GM19455 (cell line): Measurements from ENCODE around the gene CTNNA3.
"Not testable (repeated sequence)": the region's sequence is repeated elsewhere in the genome, so short reads cannot be mapped to it uniquely, and the experiment has no call there.

Experiments used
- ATAC-seq: cut with Tn5 transposase; IDR thresholded peaks from one replicate; pipeline ENCODE4 v1.9.1; 2021; ENCODE audit not compliant: unreplicated experiment

Gene CTNNA3

GRCh38 chr10:67696029-67696428 lies at the start of gene CTNNA3:
Gene CTNNA3 (minus strand): TSS chr10:67696195.
- ATAC-seq, result no peak

GRCh38 chr10:67735430-67735829 lies 39.4 kb upstream of the CTNNA3 start:
- ATAC-seq, result no peak

DNA sequence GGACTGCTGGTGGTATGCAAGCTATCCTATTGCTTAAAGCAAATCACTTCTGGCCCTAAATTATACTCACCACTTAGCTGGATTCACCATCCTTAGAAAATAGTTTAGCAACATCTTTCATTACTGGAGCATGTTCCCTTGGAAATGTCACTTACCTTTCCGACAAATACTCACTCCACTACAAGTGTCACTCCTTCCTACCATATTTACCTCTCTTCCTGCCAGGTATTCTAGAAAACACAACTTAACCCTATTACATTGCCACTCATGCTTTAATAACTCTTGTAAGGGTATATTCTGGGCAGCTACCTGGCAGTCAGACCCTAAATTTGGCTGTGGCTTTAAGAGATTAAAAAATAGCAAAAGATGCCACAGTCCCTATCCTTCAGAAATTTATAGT lies 37.5 kb upstream of the CTNNA3 start:
- no peak for ATAC-seq

GRCh38 chr10:67725567-67725966 lies 29.6 kb upstream of the CTNNA3 start:
- no peak for ATAC-seq

DNA sequence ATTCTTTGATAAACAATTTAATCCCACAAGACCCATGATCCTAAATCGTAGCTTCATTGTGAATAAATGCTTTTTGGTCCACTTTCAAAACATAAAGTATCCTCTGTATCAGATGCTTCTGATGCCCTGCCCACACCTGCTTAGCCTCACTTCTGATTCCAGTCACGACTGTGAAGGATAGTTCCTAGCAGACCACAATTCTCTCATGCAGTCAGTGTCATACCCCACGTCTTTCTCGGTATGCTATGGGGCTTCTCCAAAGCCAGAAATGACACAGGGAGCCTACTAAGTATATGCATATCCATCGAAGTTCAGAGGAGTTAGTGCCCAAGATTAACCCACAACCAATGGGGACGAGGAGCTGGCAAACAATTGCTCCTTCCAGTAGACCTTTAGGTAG lies 27.6 kb upstream of the CTNNA3 start:
- ATAC-seq, result no peak

GRCh38 chr10:67722113-67722512 lies 26.1 kb upstream of the CTNNA3 start:
- ATAC-seq, result no peak

GRCh38 chr10:67716455-67716854 lies 20.5 kb upstream of the CTNNA3 start:
- ATAC-seq, result not testable (repeated sequence)

- no peak for ATAC-seq
Observed at GRCh38 chr10:67705921-67706320, 9.9 kb upstream of the CTNNA3 start.

DNA sequence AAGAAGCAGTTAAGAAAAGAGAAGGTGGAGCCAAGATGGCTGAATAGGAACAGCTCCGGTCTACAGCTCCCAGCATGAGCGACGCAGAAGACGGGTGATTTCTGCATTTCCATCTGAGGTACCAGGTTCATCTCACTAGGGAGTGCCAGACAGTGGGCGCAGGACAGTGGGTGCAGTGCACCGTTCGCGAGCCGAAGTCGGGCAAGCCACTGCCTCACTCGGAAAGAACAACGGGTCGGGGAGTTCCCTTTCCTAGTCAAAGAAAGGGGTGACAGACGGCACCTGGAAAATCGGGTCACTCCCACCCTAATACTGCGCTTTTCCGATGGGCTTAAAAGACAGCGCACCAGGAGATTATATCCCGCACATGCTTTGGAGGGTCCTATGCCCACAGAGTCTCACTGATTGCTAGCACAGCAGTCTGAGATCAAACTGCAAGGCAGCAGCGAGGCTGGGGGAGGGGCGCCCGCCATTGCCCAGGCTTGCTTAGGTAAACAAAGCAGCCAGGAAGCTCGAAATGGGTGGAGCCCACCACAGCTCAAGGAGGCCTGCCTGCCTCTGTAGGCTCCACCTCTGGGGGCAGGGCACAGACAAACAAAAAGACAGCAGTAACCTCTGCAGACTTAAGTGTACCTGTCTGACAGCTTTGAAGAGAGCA lies 3.7 kb upstream of the CTNNA3 start:
- ATAC-seq, result not testable (repeated sequence)

GRCh38 chr10:67698164-67698563 lies 2.2 kb upstream of the CTNNA3 start:
- ATAC-seq, result no peak

GRCh38 chr10:67697724-67698131 lies 1.7 kb upstream of the CTNNA3 start:
- no peak for ATAC-seq

DNA sequence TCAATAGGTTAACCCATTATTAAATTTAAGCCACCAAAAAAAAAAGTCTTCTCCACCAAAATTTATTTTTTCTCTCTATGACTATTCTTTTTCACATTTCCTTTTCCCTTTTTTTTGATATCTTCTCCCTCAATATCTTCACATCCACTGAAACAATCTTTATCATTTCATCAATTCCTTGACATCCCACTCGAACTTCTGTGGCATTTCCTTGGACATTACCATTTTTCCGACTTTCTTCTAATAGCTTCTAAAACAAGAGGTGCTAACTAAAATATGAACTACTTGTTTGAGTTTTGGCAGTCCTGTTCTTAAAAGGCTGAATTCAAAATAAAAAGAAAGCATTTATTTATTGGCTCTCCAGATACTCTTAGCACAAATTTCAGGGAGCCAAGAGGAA lies 684 bp upstream of the CTNNA3 start:
- no peak for ATAC-seq

- ATAC-seq, result no peak
Observed at GRCh38 chr10:67695555-67695954, 440 bp downstream of the CTNNA3 start.

- not testable (repeated sequence) for ATAC-seq
Observed at GRCh38 chr10:67691861-67692260, 4.1 kb downstream of the CTNNA3 start.

DNA sequence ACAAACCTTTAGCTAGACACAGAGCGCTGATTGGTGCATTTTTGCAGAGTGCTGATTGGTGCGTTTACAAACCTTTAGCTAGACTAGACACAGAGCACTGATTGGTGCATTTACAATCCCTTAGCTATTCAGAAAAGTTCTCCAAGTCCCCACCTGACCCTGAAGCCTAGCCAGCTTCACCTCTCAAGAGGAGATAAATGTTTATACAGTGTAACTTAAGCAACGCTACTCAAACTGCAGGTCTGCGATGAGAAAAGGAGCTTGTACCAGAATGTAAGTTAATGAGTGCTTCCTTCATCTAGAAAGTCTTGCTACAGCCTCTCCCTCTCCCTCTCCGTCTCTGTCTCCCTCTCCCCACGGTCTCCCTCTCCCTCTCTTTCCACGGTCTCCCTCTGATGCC lies 5.5 kb downstream of the CTNNA3 start:
- not testable (repeated sequence) for ATAC-seq

- not testable (repeated sequence) for ATAC-seq
Observed at GRCh38 chr10:67684140-67684539, 11.9 kb downstream of the CTNNA3 start.

GRCh38 chr10:67678335-67678974 lies 17.5 kb downstream of the CTNNA3 start:
- ATAC-seq, result no peak

DNA sequence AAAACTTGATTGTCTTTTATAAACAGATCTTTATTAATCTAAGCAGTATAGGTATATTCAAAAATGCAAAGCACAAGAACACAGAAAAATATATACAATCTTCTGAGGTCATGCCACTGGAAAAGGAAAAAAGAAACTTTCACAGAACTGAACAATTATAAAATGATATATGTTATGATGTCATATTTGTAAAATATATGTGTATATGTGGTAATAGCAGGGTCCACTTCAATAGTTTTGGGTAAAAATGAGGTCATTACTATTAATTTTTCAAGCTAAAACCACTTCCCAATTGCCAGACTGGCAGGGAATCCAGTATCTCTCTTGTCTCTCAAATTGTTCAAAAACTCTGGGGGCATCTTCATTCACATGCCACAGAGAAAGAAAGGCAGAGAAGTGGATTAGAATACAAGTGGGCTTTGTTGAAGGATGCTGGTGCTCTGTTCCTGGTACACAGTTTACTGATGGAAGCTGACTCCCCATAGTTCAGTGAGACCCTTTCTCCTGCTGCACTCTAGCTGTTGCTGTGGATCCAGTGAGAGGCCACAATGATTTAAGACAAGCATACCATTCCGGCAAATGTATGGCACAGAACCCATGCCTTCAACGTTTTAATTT lies 19.7 kb downstream of the CTNNA3 start:
- no peak for ATAC-seq

GRCh38 chr10:67670401-67670800 lies 25.6 kb downstream of the CTNNA3 start:
- ATAC-seq, result no peak

DNA sequence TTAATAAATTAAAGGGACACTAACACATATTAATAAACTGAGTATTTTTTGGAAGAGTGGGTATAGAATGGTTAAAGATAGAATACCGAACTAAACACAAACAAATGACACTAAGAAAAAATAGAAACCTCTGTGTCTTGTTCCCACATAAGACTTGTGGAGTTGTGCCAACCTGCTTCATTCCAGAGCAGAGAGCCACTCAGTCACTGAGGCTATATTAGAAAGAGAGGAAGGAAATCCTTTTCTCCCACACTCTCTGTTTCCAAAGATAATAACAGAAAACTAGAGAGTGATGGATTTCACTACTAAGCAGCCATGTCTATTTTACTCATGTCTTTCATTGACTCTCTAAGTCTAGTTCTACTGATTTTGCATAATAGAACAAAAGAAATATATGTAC lies 26.0 kb downstream of the CTNNA3 start:
- no peak for ATAC-seq

DNA sequence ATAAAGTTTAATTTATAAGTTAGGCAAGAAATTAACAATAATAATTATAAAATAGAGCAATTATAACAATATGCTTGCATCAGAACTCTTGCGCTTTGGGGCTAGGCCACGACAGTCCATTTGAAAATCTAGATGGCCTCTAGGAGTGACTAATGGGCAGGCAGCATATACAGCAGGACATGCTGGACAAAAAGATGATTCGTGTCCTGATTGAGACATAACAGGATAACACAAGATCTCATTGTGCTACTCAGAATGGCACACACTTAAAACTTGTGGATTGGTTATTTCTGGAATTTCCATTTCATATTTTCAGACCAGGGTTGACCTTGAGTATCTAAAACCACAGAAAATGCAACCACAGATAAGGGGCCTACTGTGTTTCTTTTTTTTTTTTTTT lies 27.5 kb downstream of the CTNNA3 start:
- ATAC-seq, result no peak

DNA sequence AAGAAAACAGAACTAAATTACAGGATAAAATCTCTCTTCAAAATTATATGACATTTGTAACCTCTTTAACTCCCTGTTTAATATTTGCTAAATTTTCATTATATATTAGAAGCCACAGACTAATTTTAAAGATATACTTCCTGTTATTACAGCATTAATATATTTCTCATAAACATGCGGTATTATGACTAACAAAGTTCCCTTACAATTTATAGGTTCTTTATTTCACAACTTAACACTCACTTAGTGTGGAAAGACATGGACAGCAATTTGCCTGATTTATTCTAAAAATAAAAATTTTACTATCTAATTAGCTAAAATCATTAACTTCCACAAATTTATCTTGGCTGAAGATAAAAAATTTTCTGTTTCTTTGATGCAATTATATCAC lies 29.0 kb downstream of the CTNNA3 start:
- no peak for ATAC-seq
